MM.1S (cell line): ENCODE measurements around the gene ARMC3.

ENCODE experiments used
- CTCF ChIP-seq: fragments of 300-600 bp; sonication (generic); IDR thresholded peaks from 2 replicates; pipeline ENCODE4 v1.5.1; 2016; ENCODE audit warnings: antibody characterized with exemption, low read length, mixed read lengths
- EZH2 ChIP-seq: fragments of 300-600 bp; sonication (generic); optimal IDR thresholded peaks from 2 replicates; pipeline ENCODE3; 2017; ENCODE audit warnings: low read depth, mild to moderate bottlenecking, antibody characterized with exemption, low read length, mixed read lengths

- TF ChIP-seq CTCF, result no peak
- TF ChIP-seq EZH2, result no peak
Observed at GRCh38 chr10:23080262-23080661, 152.4 kb downstream of the ARMC3 start.
